ENCODE data around the gene CKB. TPM values are rescaled to one million over a fixed set of nuclear protein-coding genes. Genes with fewer than 3 reads are reported as not detected.
"Not testable (repeated sequence)": the region's sequence is repeated elsewhere in the genome, so short reads cannot be mapped to it uniquely, and the experiment has no call there.

CKB gene
- total RNA-seq, 4 donors from 2014 or later = 453 to 1,624 (median 922) TPM

- no peak for TF ChIP-seq CTCF (IDR thresholded peaks at IDR 0.05)
- no peak for TF ChIP-seq POLR2AphosphoS5 (IDR thresholded peaks at IDR 0.05)
- TF ChIP-seq POLR2A (IDR thresholded peaks at IDR 0.05) = no peak
- no peak for TF ChIP-seq EP300 (IDR thresholded peaks at IDR 0.05)
- 15 to 29% methylated on average over 12 to 21 of the region's 25 CpGs for WGBS, 2 donors (ENCODE audit: low coverage in 1 of 2)
- Histone ChIP-seq H3K4me1 (peaks cover 3 to 29% (median 15%) of the 10 kb centered on the region in 3 donors), H3K27me3 (no peaks in the 10 kb centered on the region), H3K4me3 (no peak overlapping the region), H3K27ac (peak overlapping the region; percentile 42 to 86 (median 82)), H3K9me3 (no peaks in the 10 kb centered on the region), H3K36me3 (peaks cover 0 to 36% of the 10 kb centered on the region in 2 donors)
- peak; percentile 84 for ATAC-seq
Measured at GRCh38 chr14:103512701-103513611, 9.7 kb downstream of the CKB start.

GRCh38 chr14:103512180-103512579, 10.4 kb downstream of the CKB start:
- H3K27ac ChIP-seq = peak overlapping the region; percentile 42 to 86 (median 82)
- H3K4me3 ChIP-seq, H3K9me3 ChIP-seq, H3K27me3 ChIP-seq, ATAC-seq: not testable (repeated sequence)
- peaks cover 0 to 40% of the 10 kb centered on the region in 2 donors for H3K36me3 ChIP-seq
- WGBS, 2 donors (ENCODE audit: low coverage in 1 of 2) = 100% methylated on average over 3 of the region's 8 CpGs; no CpG with 5 or more reads in 1 of the 2 donors
- H3K4me1 ChIP-seq = peaks cover 3 to 22% (median 13%) of the 10 kb centered on the region in 3 donors

GRCh38 chr14:103510724-103511693, 11.6 kb downstream of the CKB start:
- H3K36me3 ChIP-seq = peaks cover 0 to 49% of the 10 kb centered on the region in 2 donors

GRCh38 chr14:103509864-103510723, 12.5 kb downstream of the CKB start:
- Histone ChIP-seq H3K9me3 (no peaks in the 10 kb centered on the region), H3K27ac (no peak overlapping the region), H3K4me3 (no peak overlapping the region), H3K27me3 (no peaks in the 10 kb centered on the region), H3K4me1 (peaks cover 3 to 22% (median 13%) of the 10 kb centered on the region in 3 donors), H3K36me3 (peaks cover 0 to 58% of the 10 kb centered on the region in 2 donors)
- no peak for ATAC-seq
- WGBS, 2 donors (ENCODE audit: low coverage in 1 of 2) = 87 to 90% methylated on average over 6 to 10 of the region's 11 CpGs
- TF ChIP-seq POLR2AphosphoS5 (IDR thresholded peaks at IDR 0.05) (no peak), POLR2A (IDR thresholded peaks at IDR 0.05) (no peak), EP300 (IDR thresholded peaks at IDR 0.05) (no peak), CTCF (IDR thresholded peaks at IDR 0.05) (no peak)

More at GRCh38 chr14:103510724-103511693, 11.6 kb downstream of the CKB start:
- Histone ChIP-seq H3K27me3 (no peaks in the 10 kb centered on the region), H3K4me3 (no peak overlapping the region), H3K9me3 (no peaks in the 10 kb centered on the region), H3K4me1 (peaks cover 3 to 22% (median 13%) of the 10 kb centered on the region in 3 donors), H3K27ac (no peak overlapping the region)
- WGBS, 2 donors (ENCODE audit: low coverage in 1 of 2) = 87 to 88% methylated on average over 9 to 25 of the region's 26 CpGs
- no peak for ATAC-seq
- TF ChIP-seq EP300 (IDR thresholded peaks at IDR 0.05) = no peak
- no peak for TF ChIP-seq CTCF (IDR thresholded peaks at IDR 0.05)
- TF ChIP-seq POLR2A (IDR thresholded peaks at IDR 0.05) = no peak
- no peak for TF ChIP-seq POLR2AphosphoS5 (IDR thresholded peaks at IDR 0.05)
